HTR-8/SVneo (cell line): ENCODE data around the gene FAM110A.
"Not testable (repeated sequence)": the region's sequence is repeated elsewhere in the genome, so short reads cannot be mapped to it uniquely, and the experiment has no call there.

Experiments used
- DNase-seq: peaks from one replicate; pipeline ENCODE4 v3.0.0; 2011; ENCODE audit warnings: low spot score, mixed read lengths; ENCODE audit not compliant: insufficient read length
- FAIRE-seq: peaks from 2 replicates; lab custom pipeline; 2011; peaks lifted over from hg19 to GRCh38; lab: Jason Lieb, UNC

The FAM110A gene

DNA sequence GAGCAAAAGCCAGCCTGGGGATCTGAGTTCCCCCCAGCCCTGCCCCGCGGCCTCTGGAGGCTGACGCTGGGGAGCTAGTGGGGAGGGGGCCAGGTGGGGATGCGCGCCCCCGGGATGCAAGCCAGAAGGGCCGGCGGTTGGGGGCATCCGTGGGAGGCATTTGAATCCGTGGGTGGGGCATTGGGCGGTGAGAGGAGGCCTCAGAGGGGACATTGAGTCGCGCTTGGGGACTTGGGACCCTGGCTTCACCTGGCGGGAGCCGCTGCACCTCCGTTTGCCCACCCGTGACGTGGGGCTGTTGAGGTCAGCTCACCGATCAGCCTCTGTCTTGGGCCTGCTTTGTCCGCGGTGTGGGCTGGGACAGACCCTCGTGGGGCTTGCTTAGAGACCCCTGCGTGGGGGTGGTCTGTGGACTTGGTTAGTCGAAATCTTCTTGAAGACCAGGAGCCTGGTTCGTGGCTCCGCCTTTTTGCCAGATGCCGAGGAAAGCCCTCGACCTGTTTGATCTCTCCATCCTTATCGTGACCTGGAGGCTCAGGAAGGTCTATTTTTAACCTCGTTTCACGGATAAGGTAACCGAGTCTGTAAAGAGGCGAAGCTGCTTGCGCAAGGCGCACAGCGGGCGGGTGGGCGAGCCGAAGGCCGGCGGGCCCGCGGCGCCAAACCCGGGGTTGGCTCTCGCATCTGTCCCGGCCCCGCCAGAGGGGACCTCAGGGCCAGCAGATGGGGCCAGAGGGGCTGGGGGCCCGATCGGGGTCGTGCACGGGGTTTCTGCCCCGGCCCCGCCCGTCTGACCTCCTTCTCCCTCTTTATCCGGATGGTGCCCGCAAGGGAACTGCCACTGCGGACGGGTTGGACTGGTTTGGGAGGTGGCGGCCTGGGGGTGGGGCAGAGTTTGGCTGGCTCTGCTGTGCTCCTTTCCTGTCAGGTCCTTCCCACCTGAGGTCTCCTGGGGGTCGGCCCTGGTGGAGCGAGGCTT is 8.3 kb downstream of the FAM110A start:
- FAIRE-seq (no peak), DNase-seq (no peak)

DNA sequence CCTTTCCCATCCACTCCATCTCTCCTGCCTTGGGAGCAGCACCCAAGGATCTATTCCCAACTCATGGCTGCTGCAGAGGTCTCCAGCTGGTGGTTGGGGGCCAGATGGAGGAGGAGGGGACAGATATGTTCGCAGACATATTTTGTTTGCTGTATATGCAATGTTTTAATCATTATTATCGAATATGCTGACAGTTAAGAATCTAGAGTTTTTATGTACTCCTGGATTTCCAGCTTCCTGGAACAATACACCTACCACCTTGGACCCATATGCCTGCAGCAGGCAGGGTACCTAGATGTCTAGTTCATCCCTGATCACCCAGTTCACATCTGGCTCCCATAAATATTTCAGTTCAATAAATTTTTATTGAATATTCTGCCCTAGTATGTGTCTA is 9.0 kb downstream of the FAM110A start:
- FAIRE-seq (no peak), DNase-seq (no peak)

DNA sequence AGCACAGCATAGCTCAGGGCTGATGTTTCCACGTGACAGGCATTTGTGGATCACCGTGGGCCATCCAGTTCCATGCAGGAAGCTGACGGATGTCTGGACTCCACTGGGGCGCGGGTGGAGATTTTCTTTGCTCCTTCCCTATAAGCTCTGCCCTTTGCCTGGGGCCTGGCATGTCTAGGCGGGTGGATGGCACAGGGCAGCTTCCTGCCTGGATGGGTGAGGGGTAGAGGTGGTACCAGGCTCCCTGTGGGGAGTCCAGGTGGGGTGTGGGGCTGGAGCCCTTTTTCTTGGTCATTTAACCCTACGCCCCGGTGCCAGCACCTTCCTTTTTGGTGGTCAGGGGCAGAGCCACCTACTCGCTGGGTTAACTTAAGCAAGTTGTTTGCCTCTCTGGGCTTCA is 10.4 kb downstream of the FAM110A start:
- FAIRE-seq (no peak), DNase-seq (no peak)

DNA sequence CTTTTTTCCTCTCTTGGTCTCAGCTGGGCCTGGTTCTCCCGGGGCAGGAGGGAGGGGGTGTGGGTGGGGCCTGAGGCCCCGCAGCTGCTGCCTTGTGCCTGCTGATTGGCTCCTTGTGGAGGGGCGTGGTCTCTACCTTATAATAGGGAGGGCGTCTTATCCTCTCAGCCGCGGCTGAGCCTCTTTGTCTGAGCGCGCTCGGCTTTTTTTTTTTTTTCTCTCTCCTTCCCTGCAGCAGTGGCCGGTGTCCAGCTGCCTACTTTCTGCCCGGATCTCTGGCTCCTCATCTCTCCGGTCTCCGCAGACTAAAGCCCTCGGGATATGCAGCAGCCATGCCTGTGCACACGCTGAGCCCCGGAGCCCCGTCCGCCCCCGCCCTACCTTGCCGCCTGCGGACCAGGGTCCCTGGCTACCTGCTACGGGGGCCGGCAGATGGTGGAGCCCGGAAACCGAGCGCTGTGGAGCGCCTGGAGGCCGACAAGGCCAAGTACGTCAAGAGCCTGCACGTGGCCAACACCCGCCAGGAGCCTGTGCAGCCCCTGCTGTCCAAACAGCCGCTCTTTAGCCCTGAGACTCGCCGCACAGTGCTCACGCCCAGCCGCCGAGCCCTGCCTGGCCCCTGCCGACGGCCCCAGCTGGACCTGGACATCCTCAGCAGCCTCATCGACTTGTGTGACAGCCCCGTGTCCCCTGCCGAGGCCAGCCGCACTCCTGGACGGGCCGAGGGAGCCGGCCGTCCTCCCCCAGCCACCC is 11.1 kb downstream of the FAM110A start:
- FAIRE-seq, result peak; percentile 9
- DNase-seq, result peak; percentile 89

DNA sequence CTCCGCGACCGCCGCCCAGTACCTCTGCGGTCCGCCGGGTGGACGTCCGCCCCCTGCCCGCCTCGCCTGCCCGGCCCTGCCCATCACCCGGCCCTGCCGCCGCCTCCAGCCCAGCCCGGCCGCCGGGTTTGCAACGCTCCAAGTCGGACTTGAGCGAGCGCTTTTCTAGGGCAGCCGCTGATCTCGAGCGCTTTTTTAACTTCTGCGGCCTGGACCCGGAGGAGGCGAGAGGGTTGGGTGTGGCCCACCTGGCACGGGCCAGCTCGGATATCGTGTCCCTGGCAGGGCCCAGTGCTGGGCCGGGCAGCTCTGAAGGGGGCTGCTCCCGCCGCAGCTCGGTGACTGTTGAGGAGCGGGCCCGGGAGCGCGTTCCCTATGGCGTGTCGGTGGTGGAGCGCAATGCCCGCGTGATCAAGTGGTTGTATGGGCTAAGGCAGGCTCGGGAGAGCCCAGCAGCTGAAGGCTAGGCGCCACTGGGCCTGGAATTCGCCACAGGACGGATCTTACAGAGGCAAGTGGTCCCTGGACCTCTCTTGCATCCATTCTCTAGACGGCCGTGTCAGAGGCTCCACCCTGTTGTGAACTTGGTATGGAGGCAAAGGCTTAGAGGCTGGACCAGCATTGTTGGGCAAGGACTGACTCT is 11.8 kb downstream of the FAM110A start:
- DNase-seq (no peak), FAIRE-seq (no peak)

GRCh38 chr20:845941-846893 is 12.7 kb downstream of the FAM110A start:
- FAIRE-seq, result no peak

GRCh38 chr20:846894-847278 is 13.4 kb downstream of the FAM110A start:
- DNase-seq (no peak), FAIRE-seq (no peak)

More at GRCh38 chr20:845941-846893, 12.7 kb downstream of the FAM110A start:
- DNase-seq, result no peak

DNA sequence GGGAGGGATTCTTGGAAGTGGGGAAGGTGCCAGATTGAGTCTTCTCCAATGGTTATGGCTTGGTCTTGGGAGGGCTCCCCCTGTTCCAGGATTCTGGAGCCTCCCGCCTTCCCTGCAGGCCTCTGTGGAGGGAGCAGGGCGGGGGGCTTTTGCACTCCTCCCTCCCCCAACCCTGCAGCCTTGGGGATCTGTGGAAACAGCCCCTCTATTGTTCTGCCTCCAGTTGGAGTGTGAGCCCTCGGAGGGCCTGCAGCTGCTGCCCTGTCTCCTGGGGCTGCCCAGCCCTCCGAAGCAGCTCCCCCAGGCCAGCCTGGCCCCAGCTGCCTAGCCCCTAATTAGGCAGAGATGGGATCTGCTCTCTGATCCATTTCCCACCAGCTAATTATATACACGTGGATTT is 14.7 kb downstream of the FAM110A start:
- DNase-seq (no peak), FAIRE-seq (no peak)

DNA sequence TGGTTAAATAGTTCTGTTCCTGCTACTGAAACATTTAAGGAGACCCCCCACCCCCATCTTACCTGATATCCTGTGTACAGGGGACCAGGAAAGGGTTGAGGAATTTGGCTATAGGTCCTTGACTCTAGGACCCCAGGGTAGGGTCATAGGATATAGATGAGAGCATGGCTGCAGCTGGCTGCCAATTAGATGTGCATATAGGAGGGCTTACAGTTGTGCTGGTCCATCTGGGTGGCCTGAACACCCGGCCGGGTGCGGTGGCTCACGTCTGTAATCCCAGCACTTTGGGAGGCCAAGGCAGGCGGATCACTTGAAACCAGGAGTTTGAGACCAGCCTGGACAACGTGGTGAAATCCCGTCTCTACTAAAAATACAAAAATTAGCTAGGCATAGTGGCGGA is 15.2 kb downstream of the FAM110A start:
- DNase-seq, FAIRE-seq: not testable (repeated sequence)

- DNase-seq (no peak), FAIRE-seq (no peak)
Measured at GRCh38 chr20:853406-853996, 20.0 kb downstream of the FAM110A start.

- FAIRE-seq (no peak), DNase-seq (no peak)
Measured at GRCh38 chr20:854601-855000, 21.1 kb downstream of the FAM110A start.

DNA sequence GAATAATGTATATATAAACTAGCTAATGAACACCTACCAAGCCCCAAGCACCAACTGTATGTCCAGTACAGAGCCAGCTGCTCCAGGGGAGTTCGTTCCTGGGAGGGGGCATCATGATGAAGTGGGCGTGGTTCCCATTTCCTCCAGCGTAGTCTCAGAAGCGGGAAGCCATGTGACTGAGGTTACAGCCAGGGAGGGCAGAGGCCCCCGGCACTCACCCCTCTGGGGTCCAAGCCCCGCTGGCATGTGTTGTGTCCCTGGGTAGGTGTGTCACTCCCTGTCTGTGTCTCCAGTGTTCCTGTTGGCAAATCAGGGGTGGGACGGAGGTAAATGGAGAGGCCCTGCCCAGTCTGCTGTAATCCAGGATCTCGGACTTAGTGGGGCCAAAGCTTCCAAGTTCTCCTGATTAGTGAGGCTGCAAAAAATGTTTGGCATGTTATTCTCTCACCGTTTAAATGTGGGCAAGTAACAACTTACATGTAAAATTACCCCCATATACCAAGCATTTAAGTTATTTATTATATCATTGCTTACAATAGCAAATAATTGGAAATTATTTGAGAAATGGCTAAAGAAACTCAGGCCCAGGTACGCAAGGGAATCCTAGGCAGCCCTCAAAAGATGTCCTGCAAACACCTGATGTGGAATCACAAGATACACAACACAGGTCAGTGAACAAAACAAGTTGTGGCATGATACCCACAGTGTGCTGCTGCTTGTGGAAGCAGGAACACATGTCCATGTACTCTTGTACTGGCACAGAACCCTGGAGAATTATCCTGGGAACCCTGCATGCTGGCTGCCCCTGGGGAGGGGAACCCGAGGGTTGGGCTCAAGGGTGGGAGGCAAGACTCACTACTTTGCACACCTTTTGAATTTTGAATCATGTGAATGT is 22.2 kb downstream of the FAM110A start:
- no peak for FAIRE-seq
- no peak for DNase-seq

DNA sequence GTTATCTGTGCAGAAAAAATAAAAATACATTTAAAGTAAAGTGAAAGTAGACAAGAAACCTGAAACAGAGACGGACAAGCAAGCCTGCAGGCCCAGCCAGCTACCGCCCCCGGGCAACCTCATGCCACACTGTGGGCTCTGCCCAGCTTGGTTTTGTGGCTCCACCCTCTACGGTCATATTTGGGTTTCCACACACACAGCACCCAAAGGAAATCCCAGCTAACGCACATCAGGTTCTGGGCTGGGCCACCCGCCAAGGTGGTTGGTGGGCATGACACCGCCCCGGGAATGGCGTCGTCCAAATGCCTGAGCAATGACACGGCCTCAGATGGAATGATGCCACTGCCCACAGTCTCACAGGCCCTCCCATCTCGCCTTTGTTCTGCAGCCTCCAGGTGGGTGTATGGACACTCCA is 22.9 kb downstream of the FAM110A start:
- FAIRE-seq (peak; percentile 98), DNase-seq (peak; percentile 88)

DNA sequence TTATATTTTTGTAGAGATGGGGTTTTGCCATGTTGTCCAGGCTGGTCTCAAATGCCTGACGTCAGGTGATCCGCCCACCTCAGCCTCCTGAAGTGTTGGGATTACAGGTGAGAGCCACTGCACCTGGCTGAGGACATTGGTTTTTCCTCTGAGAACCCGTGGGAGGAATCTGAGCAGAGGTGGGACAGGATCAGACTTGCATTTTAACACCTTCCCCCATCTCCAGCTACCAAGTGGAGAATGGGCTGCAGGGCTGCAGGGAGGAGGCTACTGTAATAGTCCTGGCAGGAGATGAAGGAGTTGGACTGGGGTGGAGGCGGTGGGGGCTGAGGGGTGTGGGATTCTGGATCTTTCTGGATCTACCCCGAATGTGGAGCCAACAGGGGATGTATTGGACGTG is 24.5 kb downstream of the FAM110A start:
- FAIRE-seq (no peak), DNase-seq (no peak)

- no peak for DNase-seq
- peak; percentile 55 for FAIRE-seq
Measured at GRCh38 chr20:859751-860231, 26.3 kb downstream of the FAM110A start.

- DNase-seq (no peak), FAIRE-seq (no peak)
Measured at GRCh38 chr20:860891-861290, 27.4 kb downstream of the FAM110A start.

DNA sequence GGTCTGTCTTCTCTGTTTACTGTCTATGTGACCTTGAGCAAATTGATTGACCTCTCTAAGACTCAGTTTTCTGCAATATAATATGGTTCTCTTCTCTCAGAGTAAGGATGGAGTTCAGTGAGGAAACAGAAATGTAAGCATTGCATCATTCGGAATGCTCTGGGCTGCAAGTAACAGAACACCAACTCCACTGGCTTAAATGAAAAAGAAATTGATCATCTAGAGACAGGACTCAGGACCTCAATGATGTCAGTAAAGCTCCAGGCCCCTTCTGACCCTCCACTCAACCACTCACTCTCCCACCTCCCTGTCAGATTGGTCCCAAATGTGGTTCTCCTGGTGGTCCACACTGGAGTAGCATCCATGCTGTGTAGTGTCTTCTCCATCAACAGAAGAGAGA is 31.9 kb downstream of the FAM110A start:
- DNase-seq (no peak), FAIRE-seq (no peak)

GRCh38 chr20:868279-868678 is 34.8 kb downstream of the FAM110A start:
- no peak for FAIRE-seq

More at GRCh38 chr20:868279-868678, 34.8 kb downstream of the FAM110A start:
- DNase-seq, result no peak
